Muscle layer of duodenum (tissue), 2 donors: ENCODE results near the gene WNT9A.

Source experiments
- H3K27ac ChIP-seq: one replicate; pipeline ENCODE4 v1.7.0; 2013; ENCODE audit warnings: mild to moderate bottlenecking, low read length
- H3K27me3 ChIP-seq: one replicate; pipeline ENCODE4 v1.7.0; 2013; ENCODE audit warnings: low read depth, mild to moderate bottlenecking, control low read depth, low read length
- H3K36me3 ChIP-seq, 2 donors: one replicate each; pipeline ENCODE4 v1.7.0; 2013; ENCODE audit warnings: low read length in 2 of 2, control low read depth in 1 of 2, mild to moderate bottlenecking in 1 of 2; ENCODE audit not compliant: insufficient read depth in 2 of 2, control insufficient read depth in 1 of 2
- H3K4me1 ChIP-seq, 2 donors: one replicate each; pipeline ENCODE4 v1.7.0; 2013; ENCODE audit warnings: low read length in 2 of 2, mild to moderate bottlenecking in 2 of 2, control low read depth in 1 of 2, moderate library complexity in 1 of 2; ENCODE audit not compliant: insufficient read depth in 2 of 2, control insufficient read depth in 1 of 2
- H3K4me3 ChIP-seq, 2 donors: one replicate each; pipeline ENCODE4 v1.7.0; 2013; ENCODE audit warnings: low read length in 2 of 2, low read depth in 1 of 2, mild to moderate bottlenecking in 1 of 2
- H3K9me3 ChIP-seq, 2 donors: one replicate each; pipeline ENCODE4 v1.7.0; 2013; ENCODE audit warnings: low read length in 2 of 2, control low read depth in 1 of 2, mild to moderate bottlenecking in 1 of 2; ENCODE audit not compliant: control insufficient read depth in 1 of 2
- donor health status: healthy.

WNT9A gene

DNA sequence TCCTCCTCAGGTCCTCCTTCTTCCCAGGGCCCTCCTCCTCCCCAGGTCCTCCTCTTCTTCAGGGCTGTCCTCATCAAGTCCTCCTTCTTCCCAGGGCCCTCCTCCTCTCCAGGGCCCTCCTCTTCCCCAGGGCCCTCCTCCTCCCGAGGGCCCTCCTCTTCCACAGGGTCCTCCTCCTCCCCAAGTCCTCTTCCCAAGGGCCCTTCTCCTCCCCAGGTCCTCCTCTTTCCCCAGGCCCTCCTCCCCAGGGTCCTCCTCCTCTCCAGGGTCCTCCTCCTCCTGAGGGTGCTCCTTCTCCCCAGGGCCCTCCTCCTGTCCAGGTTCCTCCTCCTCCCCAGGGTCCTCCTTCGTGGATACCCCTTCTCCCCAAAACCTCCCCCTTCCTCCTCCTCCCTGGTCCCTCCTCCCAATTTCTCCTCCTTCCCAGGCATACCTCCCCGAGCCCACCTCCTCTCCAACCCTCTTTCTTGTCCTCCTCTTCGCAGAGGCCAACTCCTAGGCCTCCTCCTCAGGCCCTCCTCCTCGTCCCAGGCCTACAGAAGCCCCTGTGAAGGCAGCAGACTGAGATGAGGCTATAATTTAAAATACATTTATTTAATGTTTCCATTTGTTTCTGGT lies 29.5 kb downstream of the WNT9A start:
- H3K4me1 ChIP-seq = peaks cover 0 to 23% of the 10 kb centered on the region in 2 donors
- H3K27ac ChIP-seq = no peak overlapping the region
- H3K4me3 ChIP-seq = no peak overlapping the region
- H3K36me3 ChIP-seq = peaks cover 0 to 14% of the 10 kb centered on the region in 2 donors
- no peaks in the 10 kb centered on the region for H3K9me3 ChIP-seq
- H3K27me3 ChIP-seq = no peaks in the 10 kb centered on the region

DNA sequence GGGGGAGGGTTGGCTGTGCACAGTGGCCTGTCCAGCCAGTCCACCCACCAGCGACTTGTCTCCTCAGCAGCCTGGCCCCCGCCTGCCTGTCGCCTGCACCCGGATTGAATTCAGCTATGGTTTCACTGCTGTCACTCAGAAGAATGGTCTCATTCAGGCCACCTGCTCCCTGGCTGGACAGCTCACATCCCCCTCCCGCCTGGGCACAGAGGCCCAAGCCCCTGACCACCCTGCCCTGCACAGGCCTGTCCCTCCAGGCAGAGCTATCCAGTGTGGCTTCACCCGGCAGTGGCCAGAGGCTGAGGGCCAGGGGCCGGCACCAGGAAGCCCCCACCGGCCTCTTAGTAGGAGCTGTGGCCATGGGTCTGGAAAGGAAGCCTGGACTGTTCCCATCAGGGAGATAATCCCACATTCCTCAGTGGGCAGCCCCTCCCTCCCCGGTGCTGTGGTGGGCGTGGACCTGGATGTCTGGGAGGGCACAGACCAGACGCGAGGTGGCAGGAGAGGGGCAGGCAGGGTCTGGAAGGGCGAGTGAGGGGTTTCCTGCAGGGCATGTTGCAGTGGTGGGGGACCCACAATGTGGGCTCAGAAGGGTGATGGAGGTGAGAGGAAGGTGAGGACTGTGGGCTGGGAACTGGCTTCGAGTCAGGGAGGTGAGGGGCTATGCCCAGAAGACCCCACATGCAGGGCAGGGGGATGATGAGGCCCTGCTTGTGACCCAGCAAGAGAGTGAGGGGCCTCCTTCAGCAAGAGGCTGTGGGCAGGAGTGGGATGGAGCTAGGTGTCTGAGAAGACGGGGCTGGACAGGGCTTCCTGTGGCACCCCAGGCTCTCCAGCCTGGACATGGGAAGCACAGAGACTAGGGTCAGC lies 30.4 kb downstream of the WNT9A start:
- H3K9me3 ChIP-seq = no peaks in the 10 kb centered on the region
- no peak overlapping the region for H3K27ac ChIP-seq
- no peak overlapping the region for H3K4me3 ChIP-seq
- H3K4me1 ChIP-seq = peaks cover 0 to 25% of the 10 kb centered on the region in 2 donors
- no peaks in the 10 kb centered on the region for H3K27me3 ChIP-seq
- peaks cover 0 to 13% of the 10 kb centered on the region in 2 donors for H3K36me3 ChIP-seq

DNA sequence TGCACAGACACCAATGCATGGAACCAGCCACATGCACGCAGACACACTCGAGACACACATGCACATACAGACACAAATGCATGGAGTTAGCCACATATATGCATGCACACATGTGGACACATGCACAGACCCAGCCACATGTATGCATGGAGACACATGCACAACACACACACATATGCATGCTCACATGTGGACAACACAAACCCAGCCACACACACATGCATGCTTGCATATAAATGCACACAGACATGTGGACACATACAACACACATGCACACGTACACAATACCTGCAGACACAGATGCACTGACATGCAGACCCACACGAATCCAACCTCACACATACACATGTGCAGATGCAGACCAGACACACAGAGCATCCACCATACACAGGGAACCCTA lies 31.1 kb downstream of the WNT9A start:
- Histone ChIP-seq H3K36me3 (peaks cover 0 to 13% of the 10 kb centered on the region in 2 donors), H3K9me3 (no peaks in the 10 kb centered on the region), H3K27ac (no peak overlapping the region), H3K4me3 (no peak overlapping the region), H3K4me1 (peaks cover 0 to 25% of the 10 kb centered on the region in 2 donors), H3K27me3 (no peaks in the 10 kb centered on the region)

DNA sequence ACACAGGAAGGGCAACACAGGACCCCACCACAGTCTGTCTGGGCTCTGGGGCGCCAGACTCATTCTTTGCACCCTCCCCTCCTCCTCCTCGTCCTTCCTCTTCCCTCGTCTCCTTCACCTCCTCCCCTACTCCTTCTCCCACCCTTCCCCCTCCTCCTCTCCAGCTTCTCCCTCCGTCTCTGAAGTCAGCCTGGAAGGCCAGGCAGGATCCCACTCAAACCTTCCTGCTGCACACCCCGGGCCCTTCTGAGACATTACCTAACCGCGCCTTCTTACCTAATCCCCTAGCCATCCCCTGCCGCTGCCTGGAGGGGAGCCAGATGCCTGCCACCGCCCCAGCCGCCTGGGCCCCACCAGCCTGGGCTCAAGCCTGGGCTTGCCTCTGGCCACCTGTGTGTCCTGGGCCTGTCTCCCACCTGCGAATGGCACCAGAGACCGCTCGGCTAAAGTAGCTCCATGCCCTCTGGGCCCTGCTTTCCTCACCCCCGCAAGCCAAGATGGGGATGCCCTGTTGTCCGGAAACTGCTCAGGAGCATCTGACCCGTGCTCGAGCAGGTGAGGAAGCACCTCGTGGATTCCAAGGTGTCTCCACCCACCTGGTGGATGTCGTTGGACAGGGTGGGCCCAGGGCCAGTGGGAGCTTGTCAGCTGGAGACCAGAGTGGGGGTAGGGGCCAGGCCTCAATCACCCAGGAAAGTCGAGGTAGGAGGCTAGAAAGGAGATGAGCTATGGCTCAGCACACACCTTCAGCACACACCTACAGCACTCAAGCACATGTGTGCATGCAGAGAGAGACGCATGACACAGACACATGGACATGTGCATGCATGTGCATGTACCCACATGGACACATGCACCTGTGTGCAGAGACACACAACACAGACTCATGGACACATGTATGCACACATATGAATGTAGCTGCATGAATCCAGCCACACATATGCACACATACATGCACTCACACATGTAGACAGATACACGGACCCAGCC lies 31.9 kb downstream of the WNT9A start:
- Histone ChIP-seq H3K27me3 (no peaks in the 10 kb centered on the region), H3K36me3 (peaks cover 0 to 5% of the 10 kb centered on the region in 2 donors), H3K27ac (no peak overlapping the region), H3K4me3 (no peak overlapping the region), H3K4me1 (peaks cover 0 to 26% of the 10 kb centered on the region in 2 donors), H3K9me3 (no peaks in the 10 kb centered on the region)

DNA sequence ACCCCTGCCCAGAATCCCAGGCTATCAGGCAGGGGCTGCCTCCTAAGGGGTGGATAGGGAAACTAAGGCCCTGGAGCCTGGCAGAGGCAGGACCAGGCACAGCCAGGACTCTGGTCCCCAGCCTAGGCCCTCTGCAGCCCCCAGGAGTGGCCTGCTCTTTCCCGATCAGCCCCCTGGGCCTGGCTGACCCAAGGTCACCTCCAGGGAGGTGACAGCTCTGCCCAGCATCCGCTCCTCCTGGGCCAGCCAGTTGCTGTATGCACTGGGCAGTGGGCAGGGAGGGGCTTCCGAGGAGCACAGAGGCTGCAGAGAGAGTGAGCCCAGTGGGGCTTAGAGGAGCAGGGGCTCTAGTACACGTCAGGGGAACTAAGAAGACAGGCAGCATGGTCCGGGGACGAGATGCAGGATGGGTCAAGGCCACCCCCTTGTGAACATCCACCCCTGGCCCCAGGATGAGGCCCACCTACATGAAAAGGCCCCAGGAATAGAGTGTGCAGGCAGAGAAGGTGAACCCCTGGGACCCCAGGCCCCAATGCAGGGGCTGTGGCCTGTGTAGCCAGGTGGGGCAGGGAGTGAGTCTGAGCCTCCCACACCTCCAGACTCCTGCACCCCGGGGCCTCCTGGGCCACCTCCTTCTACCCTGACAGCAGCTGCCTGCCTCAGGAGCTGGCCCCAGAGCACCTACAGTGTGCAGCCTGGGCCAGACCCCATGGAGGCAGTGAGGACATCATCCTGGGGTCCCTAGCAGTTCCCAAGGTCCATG lies 32.8 kb downstream of the WNT9A start:
- H3K36me3 ChIP-seq = no peaks in the 10 kb centered on the region
- peaks cover 0 to 29% of the 10 kb centered on the region in 2 donors for H3K4me1 ChIP-seq
- no peaks in the 10 kb centered on the region for H3K27me3 ChIP-seq
- H3K4me3 ChIP-seq = no peak overlapping the region
- H3K27ac ChIP-seq = no peak overlapping the region
- no peaks in the 10 kb centered on the region for H3K9me3 ChIP-seq

DNA sequence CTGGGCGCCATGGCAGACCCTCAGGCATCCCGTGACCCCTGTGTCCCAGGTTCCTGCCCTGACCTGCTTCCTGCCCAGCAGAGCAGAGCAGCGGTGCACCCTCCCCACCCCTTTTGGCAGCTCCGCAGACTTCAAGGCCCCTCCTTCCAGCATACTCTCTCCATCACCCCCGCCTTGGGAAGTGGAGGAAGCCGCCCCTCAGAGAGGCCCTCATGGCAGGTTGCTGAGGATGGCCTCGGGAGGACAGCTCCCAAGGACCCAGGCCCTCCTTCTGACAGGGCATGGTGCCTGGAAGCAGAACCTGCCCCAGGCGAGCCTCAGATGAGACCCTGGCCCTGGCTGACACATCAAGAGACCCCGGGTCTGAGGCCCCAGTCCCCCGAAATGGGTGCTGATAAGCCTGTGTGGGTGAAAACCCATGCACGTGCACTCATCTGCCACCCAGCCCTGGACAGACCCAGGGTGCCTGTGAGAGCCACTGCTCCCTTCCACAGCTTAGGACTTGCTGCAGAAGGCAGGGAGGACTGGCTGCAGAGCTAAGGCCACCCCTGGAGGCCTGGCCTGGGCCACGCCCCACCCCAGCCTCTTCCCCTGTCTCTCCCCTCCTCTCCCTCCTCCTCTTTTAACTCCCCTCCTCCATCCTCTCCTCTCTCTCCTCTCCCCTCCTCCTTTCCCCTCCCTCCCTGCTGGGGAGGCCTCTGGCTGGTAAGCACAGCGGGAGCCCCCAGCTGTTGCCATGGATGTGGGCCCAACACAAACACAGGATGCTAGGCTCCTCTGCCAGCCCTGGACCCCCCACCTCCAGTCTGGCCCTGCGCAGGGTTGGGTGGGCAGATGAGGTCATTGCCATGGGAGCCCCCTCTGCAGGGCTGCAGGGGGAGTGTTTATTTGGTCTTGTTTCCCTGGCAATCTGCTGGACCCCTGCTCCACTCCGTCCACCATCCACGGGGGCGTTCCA lies 33.7 kb downstream of the WNT9A start:
- no peaks in the 10 kb centered on the region for H3K27me3 ChIP-seq
- H3K4me3 ChIP-seq = no peak overlapping the region
- H3K27ac ChIP-seq = no peak overlapping the region
- H3K4me1 ChIP-seq = peaks cover 0 to 29% of the 10 kb centered on the region in 2 donors
- H3K36me3 ChIP-seq = no peaks in the 10 kb centered on the region
- H3K9me3 ChIP-seq = no peaks in the 10 kb centered on the region

DNA sequence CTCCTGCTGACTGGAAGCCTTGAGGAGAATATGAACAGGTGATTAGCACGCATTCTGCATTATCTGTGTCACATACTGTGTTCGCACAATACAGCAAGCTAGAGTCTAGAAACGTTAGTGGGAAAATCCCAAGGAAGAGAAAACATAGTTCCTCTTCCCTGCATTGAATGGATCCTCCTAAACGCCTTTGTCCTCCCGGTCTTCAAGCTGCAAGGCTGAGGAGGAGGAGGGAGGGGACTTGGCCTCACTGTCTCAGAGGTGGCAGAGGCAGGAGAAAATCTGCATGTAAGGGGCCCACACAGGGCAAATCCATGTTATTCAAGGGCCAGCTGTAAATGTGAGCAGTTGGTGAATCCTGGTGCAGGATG lies 34.4 kb downstream of the WNT9A start:
- H3K4me1 ChIP-seq = peaks cover 0 to 29% of the 10 kb centered on the region in 2 donors
- no peaks in the 10 kb centered on the region for H3K36me3 ChIP-seq
- H3K27me3 ChIP-seq = no peaks in the 10 kb centered on the region
- H3K4me3 ChIP-seq = no peak overlapping the region
- no peaks in the 10 kb centered on the region for H3K9me3 ChIP-seq
- H3K27ac ChIP-seq = no peak overlapping the region

DNA sequence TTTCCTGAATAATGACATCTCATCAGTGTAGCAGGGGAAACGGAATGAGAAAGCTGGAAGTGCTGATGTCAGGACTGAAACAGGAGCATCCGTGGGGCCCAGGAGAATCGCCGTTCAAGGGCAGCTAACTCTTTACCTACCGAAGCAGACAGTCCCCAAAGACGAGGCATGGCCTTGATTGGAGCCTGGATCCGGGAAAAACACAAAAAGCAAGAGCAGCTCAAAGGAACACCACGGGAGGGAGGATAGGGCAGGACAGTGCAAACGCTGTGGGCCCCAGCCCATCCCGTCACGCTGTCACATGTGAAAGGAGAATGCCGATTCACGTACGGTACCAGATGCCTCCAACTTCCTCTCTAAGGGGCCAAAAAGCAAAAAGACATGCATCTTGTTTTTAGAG lies 34.9 kb downstream of the WNT9A start:
- no peaks in the 10 kb centered on the region for H3K36me3 ChIP-seq
- no peak overlapping the region for H3K4me3 ChIP-seq
- no peak overlapping the region for H3K27ac ChIP-seq
- H3K4me1 ChIP-seq = peaks cover 0 to 29% of the 10 kb centered on the region in 2 donors
- no peaks in the 10 kb centered on the region for H3K9me3 ChIP-seq
- no peaks in the 10 kb centered on the region for H3K27me3 ChIP-seq

DNA sequence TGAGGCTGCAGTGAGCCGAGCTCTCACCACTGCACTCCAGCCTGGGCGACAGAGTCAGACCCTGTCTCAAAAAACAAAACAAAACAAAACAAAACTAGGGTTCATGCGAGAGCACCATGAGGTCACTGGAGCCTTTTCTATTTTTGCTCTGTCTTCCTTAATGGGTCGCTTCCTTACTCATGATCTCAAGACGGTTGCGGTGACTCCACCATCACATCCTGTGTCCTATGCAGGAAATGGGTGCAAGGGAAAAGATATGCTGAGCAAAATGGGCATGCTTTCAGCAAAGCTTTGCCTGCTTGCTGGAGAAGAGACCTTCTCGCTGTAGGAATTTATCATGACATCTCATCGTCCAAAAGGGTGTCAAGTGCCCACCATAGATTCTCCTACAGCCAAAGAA lies 36.4 kb downstream of the WNT9A start:
- no peaks in the 10 kb centered on the region for H3K36me3 ChIP-seq
- peaks cover 0 to 29% of the 10 kb centered on the region in 2 donors for H3K4me1 ChIP-seq
- H3K4me3 ChIP-seq = no peak overlapping the region
- no peaks in the 10 kb centered on the region for H3K27me3 ChIP-seq
- H3K9me3 ChIP-seq = no peaks in the 10 kb centered on the region
- H3K27ac ChIP-seq = no peak overlapping the region
